GM03348 (cell line): Measurements from ENCODE around the gene FGF11.

ENCODE experiments used
- DNase-seq: peaks from one replicate; pipeline ENCODE4 v3.0.0; 2012; ENCODE audit warnings: low spot score

Gene FGF11

DNA sequence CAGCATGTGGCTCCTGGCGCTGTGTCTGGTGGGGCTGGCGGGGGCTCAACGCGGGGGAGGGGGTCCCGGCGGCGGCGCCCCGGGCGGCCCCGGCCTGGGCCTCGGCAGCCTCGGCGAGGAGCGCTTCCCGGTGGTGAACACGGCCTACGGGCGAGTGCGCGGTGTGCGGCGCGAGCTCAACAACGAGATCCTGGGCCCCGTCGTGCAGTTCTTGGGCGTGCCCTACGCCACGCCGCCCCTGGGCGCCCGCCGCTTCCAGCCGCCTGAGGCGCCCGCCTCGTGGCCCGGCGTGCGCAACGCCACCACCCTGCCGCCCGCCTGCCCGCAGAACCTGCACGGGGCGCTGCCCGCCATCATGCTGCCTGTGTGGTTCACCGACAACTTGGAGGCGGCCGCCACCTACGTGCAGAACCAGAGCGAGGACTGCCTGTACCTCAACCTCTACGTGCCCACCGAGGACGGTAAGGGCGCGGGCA, 31.0 kb upstream of the FGF11 start:
- no peak for DNase-seq

DNA sequence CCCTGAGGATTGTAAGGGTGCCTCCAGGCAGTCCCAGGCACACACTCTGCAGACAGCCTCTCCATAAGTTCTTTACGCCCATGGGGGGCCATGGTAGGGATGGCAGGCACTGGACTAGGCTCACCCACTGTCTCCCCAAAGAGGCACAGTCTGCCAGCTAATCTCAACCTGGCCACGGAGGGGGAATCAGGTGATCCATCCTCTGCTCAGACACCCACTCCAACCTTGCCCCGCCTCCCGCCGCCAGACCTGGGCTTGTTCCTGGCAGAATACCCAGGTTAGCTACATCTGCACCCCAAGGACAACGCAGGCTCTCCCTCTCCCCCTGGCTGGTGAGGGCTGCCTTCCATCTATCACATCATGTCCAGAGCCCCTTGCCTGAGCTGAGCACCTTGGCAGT, 30.4 kb upstream of the FGF11 start:
- no peak for DNase-seq

DNA sequence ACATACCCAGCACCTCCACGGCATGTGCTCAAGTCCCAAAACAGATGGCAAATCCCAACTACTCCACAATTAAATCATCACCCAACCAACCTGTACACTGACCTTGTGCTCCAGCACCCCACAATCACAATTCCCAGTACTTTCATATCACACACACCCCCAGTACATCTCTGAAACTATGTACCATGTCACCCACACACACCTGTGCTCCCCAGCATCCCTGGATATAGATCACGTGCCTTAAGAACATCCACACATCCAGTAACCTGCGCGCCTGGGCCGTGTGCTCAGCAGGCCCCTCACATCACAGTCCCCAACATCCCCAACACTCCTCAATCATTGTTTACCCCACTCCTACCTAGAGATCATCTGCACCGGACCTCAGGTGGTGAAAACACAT, 29.6 kb upstream of the FGF11 start:
- DNase-seq: no peak

DNA sequence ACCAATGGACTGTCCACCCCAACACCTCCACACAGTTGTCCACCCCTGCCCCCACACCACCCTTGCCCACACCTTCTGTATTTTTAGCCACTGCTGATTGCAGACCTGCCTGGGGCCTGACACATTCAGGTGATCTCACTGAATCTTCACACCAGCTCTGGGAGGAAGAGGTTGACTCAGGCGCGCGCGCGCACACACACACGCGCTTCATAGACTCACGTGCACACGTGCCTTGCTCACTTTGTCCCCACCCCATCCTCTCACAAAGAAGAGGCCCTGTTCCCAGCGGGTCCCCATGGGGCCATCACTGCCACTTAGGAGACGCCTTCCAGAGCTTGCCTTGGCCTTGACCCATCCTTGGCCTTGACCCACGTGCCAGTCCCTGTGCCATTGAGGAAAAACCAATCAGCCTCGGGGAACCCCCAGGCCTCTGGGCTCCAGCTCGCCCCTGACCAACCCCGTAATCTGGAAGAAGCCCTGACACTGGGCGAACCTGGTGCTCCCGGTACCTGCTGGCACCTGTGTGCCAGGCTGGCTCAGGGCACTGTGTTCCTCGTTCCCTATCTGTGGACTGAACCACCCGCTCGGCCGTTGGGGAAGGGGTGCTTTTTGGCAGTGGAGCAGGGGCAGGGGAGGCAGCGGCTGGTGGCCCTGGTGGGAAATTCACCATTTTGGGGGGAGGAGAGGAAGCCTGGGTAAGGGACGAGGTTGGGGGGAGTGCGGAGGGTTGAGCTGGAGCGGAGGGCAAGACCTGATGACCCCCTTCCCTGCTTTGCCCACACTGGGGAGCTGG, 28.5 kb upstream of the FGF11 start:
- no peak for DNase-seq

DNA sequence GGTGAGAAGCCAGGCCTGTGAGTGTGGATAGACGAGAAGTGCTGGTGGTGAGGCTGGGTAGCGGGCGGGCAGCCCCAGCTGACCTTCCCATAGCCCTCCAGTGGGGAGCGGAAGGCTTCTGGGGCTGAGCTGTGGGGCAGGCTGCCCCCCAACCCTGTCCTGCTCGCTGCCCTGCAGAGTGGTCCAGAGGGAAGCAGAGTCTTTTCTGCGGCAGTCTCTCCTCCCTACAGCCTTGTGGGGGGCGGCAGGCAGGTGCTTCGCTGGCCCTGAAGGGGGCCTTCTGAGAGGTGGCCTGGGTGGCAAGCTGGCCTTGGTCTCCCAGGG, 27.9 kb upstream of the FGF11 start:
- DNase-seq: no peak

DNA sequence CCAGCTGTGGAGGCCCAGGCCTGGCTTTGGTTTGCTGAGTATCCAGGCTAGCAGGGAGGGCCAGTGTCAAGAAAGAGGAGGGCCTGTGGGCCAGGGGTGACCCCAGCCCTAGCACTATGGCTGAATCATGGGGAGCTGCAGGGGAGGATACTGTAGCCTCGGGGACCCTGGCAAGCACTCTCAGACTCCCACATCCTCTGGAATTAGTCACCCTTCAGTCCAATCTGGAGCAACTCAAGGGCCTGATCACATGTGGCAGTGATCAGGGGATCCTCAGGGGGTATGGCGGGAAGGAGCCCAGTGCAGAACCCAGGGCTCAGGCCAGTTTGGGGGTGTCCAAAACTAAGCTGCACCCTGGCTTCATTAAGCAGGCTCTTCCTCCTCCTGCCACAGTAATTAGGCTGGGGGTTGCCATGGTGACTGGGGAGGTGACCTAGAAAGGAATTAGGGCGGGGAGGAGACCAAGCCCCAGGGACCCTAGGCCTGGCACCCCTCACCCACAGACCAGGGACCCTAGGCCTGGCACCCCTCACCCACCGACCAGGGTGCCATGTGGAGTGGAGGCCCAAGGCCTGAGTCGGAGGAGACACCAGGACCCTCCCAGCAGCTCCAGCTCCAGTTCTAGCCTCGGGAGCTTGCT, 25.8 kb upstream of the FGF11 start:
- DNase-seq: peak; percentile 67

DNA sequence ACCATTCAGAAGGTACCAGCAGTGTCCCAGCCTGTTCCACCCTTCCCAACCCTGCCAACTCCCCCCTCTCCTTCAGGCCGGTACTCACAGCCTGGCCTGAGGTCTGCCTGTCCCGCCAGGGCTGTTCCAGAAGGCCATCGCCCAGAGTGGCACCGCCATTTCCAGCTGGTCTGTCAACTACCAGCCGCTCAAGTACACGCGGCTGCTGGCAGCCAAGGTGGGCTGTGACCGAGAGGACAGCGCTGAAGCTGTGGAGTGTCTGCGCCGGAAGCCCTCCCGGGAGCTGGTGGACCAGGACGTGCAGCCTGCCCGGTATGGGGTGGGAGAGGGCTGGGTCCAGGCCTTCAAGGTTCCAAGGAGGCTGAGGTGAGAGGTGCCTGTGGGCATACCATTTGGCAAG, 24.5 kb upstream of the FGF11 start:
- DNase-seq: no peak

DNA sequence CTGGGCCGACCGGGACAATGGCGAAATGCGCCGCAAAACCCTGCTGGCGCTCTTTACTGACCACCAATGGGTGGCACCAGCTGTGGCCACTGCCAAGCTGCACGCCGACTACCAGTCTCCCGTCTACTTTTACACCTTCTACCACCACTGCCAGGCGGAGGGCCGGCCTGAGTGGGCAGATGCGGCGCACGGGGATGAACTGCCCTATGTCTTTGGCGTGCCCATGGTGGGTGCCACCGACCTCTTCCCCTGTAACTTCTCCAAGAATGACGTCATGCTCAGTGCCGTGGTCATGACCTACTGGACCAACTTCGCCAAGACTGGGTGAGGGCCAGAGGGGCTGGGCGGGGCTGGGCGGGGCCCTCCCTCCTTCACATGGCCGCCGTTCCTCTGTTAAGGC, 23.5 kb upstream of the FGF11 start:
- no peak for DNase-seq

DNA sequence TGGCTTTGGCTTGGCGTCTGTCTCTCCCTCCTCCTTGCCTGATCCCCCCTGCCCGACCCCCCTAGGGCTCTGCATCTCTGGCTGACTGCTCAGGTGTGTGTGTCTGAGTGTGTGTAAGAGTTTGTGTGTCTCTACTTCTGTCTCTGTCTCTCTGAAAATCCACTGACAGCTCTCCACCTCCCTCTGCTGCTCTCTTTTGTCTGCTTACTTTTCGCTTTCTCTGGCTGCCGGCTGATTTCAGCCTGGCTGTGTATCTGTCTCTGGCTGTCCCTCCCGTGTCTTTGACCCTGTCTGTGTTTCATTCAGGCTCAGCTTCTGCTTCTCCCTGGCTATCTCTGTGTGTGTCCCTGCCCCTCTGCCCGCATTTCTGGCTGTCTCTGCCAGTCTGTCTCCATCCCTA, 23.0 kb upstream of the FGF11 start:
- DNase-seq: no peak

DNA sequence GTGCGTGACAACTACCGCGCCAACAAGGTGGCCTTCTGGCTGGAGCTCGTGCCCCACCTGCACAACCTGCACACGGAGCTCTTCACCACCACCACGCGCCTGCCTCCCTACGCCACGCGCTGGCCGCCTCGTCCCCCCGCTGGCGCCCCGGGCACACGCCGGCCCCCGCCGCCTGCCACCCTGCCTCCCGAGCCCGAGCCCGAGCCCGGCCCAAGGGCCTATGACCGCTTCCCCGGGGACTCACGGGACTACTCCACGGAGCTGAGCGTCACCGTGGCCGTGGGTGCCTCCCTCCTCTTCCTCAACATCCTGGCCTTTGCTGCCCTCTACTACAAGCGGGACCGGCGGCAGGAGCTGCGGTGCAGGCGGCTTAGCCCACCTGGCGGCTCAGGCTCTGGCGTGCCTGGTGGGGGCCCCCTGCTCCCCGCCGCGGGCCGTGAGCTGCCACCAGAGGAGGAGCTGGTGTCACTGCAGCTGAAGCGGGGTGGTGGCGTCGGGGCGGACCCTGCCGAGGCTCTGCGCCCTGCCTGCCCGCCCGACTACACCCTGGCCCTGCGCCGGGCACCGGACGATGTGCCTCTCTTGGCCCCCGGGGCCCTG, 22.2 kb upstream of the FGF11 start:
- no peak for DNase-seq

DNA sequence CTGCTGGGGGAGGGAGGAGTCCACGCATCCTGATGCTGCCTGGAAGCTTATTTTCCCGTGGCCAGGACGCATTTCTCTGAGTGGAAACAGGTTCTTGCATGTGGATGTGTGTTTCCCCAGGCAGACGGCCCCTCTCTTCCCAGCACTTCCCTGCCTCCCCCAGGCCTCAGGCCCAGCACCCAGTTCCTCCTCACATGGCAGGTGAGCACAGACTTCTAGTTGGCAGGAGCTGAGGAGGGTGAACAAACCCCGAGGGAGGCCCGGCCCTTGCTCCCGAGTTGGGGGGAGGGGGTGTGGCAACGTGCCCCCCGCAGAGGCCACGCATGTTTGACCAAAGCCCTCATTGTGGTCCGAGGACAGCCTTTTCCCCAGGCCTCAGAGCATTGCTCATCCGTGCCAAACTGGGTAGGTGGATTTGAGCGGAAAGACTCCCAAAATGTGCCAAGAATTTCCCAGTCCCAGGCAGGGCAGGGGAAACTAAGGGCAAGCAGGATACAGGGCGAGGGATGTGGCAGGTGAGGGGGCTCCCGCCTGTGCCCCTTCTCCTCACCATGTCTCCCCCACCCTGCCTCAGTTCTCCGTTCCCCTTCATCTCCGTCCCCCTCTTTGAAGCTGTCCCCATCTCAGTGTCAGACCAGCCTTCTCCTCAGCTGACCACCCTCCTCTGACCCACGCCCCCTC, 20.7 kb upstream of the FGF11 start:
- DNase-seq: no peak

DNA sequence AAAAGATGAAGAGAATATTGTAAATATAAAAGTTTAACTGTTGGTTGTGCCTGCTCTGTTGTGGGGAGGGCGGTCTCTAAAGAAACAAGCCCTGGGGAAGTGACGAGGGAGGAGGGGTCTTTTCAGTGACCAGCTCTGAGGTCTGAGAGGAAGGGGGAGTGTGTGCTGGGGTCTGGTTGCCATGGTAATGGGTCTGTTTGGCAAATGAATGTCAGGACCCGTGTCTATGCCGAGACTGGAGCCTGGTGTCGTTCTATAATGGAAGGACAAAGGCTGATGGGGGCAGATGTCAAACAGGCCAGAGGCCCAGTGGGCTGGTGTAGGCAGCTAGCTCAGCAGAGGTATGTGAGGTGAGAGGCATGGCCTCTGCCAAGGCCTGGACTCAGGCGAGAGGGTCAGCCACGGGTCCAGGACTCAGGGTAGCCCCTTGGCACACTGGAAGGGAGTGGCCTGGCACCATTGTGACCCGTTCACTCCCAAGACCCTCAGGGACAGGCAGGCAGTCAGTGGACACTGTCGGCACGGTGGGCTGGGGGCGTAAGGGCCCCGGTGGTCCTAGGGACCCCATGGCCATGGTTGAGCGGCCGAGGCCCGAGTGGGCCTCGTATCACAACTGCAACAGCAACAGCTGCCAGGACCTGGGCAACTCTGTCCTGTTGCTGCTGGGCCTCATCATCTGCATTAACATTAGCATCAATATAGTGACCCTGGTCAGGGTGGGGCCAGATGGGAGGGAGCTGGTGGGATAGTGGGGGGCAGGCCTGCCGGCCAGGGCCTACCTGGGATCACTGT, 19.3 kb upstream of the FGF11 start, which contains the start of gene SPEM1:
Gene SPEM1, plus strand, starts transcription at position 506 of the 792 bp plus-strand sequence. Its CDS starts 61 bp downstream, at position 567.
- no peak for DNase-seq

DNA sequence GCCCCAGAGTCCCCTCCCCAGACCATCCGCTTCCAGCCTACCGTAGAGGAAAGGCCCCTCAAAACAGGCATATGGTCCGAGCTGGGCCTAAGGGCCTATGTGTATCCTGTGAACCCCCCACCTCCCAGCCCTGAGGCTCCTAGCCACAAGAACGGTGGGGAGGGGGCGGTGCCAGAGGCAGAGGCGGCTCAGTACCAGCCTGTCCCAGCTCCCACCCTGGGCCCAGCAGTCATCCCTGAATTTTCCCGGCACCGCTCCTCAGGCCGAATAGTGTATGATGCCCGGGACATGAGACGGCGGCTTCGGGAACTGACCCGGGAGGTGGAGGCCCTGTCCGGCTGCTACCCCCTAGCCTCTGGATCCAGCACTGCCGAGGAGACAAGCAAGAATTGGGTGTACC, 18.1 kb upstream of the FGF11 start:
- DNase-seq: no peak

DNA sequence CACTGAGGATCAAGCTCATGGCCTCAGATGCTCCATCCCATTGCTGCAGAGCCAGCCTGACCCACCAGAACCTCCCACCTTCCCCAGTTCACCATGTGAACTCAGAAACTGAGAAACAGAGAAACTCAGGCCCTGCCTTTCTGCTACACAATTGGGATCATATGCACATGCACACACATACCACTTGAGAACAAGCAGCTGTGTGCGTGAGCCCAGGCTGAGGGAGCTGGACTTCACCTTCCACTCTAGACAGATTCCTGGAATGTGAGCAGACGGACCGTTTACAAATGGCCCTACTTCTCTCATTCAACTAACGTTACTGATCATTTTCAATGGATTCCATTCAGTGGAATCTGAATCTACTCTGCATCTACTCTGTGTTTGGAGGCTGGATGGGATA, 15.6 kb upstream of the FGF11 start:
- DNase-seq: no peak

DNA sequence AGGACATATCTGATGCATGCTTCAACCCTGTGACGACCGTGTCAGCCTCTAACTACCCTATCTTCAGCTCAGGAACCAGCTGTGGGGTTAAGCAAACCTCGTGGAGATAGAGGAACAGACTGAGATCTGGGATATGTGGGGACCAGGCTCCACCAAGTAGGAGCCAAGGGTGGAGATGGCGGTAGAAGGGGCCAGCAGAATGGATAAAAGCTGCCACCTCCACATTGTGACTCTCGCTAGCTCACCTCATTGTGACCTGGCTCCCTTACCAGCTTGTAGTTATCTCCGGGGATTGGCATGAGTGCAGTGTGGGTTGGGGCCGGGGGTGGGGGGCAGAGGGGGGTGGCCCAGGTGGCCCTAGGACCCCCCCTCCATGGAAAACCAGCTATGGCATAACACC, 14.0 kb upstream of the FGF11 start, which contains the start of gene SPEM2:
Gene SPEM2, plus strand, starts transcription at position 301 of the 400 bp plus-strand sequence. Its CDS starts 73 bp downstream, at position 374.
- DNase-seq: no peak

DNA sequence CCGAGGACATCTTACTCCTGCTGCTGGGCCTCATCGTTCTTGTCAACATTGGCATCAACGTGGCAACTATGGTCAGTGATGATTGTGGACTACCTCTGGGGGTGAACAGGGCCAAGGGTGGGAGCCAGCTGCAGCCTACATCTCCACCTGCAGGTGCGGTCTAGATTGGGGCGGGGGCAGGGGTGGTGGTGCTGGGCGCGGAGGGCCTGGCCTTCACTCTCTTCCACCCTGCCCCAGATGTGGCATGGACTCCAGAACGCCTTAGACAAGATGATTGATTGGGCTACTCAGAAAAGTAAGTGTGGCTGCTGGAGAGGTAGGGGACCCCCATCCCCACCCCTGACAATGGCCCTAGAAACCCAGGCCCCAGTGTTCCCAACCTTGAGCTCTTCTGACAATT, 13.6 kb upstream of the FGF11 start:
- DNase-seq: no peak

DNA sequence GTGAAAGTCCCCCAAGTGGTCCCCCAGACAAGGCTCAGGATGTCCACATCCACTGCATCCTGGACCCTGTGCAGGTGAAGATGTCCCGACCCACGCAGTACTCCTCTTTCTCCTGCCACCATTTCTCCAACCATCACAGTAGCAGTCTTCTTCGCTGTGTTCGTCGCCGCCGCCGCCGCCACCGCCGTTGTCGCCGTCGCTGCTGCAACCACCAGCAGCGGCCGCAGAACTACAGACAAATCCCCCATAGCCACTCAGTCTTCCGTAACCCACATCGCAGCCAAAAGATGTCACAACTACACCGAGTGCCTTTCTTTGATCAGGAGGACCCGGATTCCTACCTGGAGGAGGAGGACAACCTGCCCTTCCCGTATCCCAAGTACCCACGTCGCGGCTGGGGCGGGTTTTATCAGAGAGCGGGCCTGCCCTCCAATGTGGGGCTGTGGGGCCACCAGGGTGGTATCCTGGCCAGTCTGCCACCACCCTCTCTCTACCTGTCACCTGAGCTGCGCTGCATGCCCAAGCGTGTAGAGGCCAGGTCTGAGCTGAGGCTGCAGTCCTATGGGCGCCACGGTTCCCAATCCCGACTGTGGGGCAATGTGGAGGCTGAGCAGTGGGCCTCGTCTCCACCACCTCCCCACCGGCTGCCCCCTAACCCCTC, 13.0 kb upstream of the FGF11 start:
- no peak for DNase-seq

DNA sequence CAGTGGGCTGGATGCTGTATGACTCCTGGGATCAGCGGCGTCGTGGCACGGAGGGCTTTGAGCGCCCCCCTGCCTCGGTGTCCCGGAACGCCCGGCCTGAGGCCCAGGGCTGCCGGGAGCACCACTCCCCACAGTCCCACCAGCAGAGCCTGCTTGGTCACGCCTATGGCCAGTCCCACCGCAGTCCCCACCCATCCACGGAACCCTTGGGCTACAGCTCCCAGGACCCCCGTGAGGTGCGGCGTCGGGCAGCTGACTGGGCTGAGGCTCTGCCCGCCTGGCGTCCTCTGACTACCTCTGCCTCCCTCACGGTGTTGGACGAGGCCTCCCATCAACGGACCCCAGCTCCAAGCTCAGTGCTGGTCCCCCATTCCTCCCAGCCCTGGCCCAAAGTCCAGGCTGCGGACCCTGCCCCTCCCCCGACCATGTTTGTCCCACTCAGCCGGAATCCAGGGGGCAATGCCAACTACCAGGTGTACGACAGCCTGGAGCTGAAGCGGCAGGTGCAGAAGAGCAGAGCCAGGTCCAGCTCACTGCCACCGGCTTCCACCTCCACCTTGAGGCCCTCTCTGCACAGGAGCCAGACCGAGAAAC, 12.3 kb upstream of the FGF11 start:
- DNase-seq: no peak

DNA sequence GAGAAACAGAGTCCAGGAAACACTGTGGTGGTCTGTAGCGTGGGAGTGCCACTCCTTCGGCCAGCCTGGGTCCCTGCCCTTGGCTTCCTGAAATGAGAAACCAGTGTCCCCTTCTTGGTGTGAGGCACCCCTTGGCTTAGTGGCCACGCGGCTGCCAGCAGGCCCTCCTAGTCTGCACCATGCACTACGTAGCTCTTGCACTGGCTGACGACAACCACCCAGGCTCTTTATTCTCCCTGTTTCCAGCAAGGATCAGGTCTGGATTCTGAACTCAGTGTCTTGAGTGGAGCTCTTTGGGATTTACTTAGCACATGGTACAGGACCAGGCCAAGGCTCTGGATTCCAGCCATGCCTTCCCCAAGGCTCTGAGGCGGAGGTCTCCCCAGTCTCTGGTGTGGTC, 11.8 kb upstream of the FGF11 start:
- DNase-seq: no peak

DNA sequence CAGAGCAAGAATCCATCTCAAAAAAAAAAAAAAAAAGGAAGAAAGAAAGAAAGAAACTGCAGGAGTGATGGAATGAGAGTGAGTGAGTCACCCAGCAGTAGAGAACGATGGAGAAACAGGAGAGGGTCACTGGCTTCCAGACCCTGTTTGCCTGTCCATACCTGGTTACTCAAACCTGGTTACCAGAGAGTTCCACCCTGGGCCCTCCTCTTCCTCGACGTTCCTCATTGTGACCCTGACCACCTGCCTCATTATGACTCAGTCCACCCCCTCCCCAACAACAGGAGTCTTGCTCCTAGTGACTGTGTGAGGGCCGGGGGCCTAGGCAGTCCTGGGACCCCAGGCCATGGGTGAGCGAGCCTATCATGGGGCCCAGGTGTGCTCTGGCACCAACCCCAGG, 10.8 kb upstream of the FGF11 start, which contains the start of gene SPEM3:
Gene SPEM3, plus strand, starts transcription at position 301 of the 400 bp plus-strand sequence. Its CDS starts 46 bp downstream, at position 347.
- DNase-seq: no peak

DNA sequence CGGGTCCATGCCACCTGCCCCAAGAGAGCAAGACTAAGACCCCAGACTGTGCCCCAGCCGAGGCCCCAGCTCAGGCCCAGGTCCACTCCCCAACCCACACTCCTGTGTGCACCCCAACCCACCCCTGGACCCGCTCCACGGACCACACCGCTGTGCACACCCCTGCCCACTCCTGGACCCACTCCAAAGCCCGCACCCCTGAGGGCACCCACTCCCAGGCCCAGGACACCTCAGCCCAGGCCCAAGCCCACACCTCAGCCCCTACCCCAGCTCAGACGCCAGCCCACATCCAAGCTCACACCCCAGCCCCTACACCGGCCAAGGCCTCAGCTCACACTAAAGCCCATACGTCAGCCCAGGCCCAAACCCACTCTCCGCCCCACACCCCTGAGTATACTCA, 9.6 kb upstream of the FGF11 start:
- DNase-seq: no peak
